Right cardiac atrium (tissue), 5 donors: ENCODE data around the gene PHF2. TPM values are rescaled to one million over a fixed set of nuclear protein-coding genes. Genes with fewer than 3 reads are reported as not detected.

ENCODE experiments used
- ATAC-seq, 2 donors: fragments of 200-7000 bp; cut with Tn5 transposase; one replicate each; pipeline versions ENCODE4 v1.8.0 to v1.9.1; 2020; ENCODE audit warnings: moderate library complexity in 2 of 2, mild to moderate bottlenecking in 1 of 2
- DNase-seq, 3 donors: peaks; one replicate each; pipeline ENCODE4 v3.0.0-alpha.2; 2020
- H3K27ac ChIP-seq: one replicate; pipeline ENCODE4 v1.5.1; 2013; ENCODE audit warnings: mild to moderate bottlenecking, low read length, control low read depth, moderate library complexity
- H3K27me3 ChIP-seq: one replicate; pipeline ENCODE4 v1.6.1; 2013; ENCODE audit not compliant: control insufficient read depth, insufficient read depth
- H3K4me1 ChIP-seq: one replicate; pipeline ENCODE4 v1.6.1; 2013; ENCODE audit warnings: low read length; ENCODE audit not compliant: control insufficient read depth, insufficient read depth
- H3K4me3 ChIP-seq: one replicate; pipeline ENCODE4 v1.5.1; 2013; ENCODE audit warnings: low read length, control low read depth
- H3K9me3 ChIP-seq: one replicate; pipeline ENCODE4 v1.6.1; 2013; ENCODE audit warnings: low read length; ENCODE audit not compliant: control insufficient read depth
- WGBS: extraction: QIAGEN DNeasy Blood & Tissue Kit; methylation state at CpG from one replicate; pipeline ENCODE4 v1.1.7; 2013; 5-methylcytosine and 5-hydroxymethylcytosine counted together
- intact Hi-C, 4 donors: fragments of 100-400 bp; cut with DNase I; formaldehyde crosslinking; loops; one replicate each; pipeline versions ENCODE4 v1.11.0 to v1.14.0; 2022 to 2023
- polyA plus RNA-seq: library from polyadenylated mRNA; stranded (reverse); fragments of 200-250 nt; gene quantifications from one replicate; pipeline ENCODE4 v1.2.3, GENCODE V29; 2013
- total RNA-seq, 4 donors: library from RNA; stranded (reverse); fragmentation: NEBNext Ultra II Directional; extraction: Animal tissue kit (Norgen Biotek cat#: 25700); gene quantifications; one replicate each; pipeline ENCODE4 v1.2.1, GENCODE V29; 2021
- donor health status: healthy with polysubstance abuse.
- donor health status: DM: no; HTN: yes; CAD: no.
- donor health status: DM: no; HTN: no; CAD: no.
- donor health status: DM: no; HTN: yes; CAD: no; lungs with severe emphysema.
- donor health status: DM: yes; HTN: yes; CAD: no.

Gene PHF2
- total and polyA plus RNA-seq, 5 donors, result 28.3 to 32.4 (median 31.4) TPM

DNA sequence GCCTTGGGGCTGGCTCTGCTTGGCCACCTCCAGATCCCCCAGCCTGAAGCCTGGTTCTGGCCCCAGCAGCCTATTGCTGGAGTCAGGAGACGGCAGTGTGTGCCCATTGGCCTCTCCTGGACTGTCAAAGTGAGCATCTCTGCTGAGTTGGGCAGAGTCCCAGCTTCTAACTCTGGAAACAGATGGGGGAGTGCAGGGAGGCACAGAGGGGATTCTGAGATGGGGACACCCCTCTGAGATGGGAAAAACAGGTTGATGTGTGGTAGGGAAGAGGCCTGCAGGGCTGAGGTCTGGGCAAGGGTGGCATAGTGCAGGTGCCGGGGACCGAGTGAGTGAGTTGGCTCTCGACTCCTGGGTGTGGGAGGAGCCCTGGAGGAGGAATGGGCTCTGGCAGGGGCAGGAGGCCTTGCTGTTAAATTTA is 27.5 kb downstream of the PHF2 start:
- ATAC-seq (peak; percentile 39 to 44), DNase-seq (no peak)
- H3K9me3 ChIP-seq, result no peaks in the 10 kb centered on the region
- intact Hi-C loops, result no loop called here
- no peak overlapping the region for H3K27ac ChIP-seq
- H3K4me1 ChIP-seq, result peaks cover 16% of the 10 kb centered on the region
- no peaks in the 10 kb centered on the region for H3K27me3 ChIP-seq
- H3K4me3 ChIP-seq, result no peak overlapping the region
- 68% methylated on average over 4 of the region's 4 CpGs for WGBS

DNA sequence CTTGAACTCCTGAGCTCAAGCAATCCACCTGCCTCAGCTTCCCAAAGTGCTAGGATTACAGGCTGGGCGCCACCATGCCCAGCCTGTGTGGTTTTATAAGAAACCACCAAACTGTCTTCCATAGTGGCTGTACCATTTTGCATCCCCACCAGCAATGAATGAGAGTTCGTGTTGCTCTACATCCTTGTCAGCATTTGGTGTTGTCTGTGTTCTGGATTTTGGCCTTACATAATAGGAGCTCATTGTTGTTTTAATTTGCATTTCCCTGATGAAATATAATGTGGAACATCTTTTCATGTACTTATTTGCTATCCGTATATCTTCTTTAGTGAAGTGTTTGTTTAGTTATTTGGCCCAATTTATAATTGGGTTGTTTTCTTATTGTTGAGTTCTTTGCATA is 29.8 kb downstream of the PHF2 start:
- no peak overlapping the region for H3K4me3 ChIP-seq
- no peaks in the 10 kb centered on the region for H3K27me3 ChIP-seq
- peaks cover 2% of the 10 kb centered on the region for H3K4me1 ChIP-seq
- DNase-seq (no peak), ATAC-seq (no peak)
- intact Hi-C loops, result no loop called here
- no peak overlapping the region for H3K27ac ChIP-seq
- 96% methylated on average over 3 of the region's 3 CpGs for WGBS
- peaks cover 2% of the 10 kb centered on the region for H3K9me3 ChIP-seq

DNA sequence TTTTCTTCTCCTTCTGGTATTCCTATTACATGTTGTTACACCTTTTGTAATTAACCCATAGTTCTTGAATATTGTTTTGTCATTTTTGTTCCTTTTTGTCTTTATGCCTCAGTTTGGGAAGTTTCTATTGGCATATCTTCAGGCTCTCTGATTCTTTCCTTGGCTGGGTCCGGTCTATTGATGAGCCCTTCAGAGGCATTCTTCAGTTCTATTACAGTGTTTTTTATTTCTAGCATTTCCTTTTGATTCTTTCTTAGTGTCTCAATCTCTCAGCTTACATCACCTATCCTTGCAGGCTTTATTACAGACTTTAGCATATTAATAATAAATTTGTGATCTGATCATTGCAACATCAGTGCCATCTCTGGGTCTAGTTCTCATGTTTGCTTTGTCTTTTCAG is 33.8 kb downstream of the PHF2 start:
- Histone ChIP-seq H3K4me1 (peaks cover 2% of the 10 kb centered on the region), H3K4me3 (no peak overlapping the region), H3K9me3 (peaks cover 2% of the 10 kb centered on the region), H3K27me3 (no peaks in the 10 kb centered on the region), H3K27ac (no peak overlapping the region)
- ATAC-seq, result no peak
- WGBS, result 95% methylated on average over 1 of the region's 1 CpG
- no peak for DNase-seq
- intact Hi-C loops, result no loop called here

DNA sequence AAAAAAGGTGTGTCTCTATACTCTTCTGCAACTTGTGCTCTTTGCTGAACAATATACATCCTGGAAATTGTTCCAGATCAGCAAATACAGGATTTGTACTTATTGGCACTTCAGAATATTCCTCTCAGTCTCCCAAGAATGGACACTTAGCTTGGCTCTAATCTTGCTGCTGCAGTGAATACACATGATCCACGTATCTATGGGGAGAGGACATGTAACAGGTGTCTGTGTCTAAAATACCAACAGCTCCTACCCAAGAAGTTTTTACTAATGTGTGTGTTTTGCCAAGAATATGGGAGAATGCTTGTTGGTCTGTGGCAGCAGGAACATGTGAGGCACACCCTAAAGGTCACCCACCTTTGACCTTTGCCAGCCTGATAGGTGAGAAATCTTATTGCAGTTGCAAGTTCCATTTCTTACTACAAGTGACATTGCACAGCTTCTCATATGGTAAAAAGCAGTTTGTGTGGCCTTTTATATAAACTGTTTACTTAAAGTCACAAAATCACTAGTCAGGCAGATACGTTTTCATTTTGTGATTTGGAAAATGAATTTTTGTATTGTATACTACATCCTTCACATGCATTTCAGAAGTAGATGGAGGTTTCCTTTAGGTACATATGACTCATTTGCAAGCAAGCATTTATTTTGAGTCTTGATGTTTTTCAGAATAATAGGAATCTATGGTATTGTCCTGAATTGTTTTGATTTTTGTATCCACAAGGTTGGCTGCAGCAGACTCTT is 35.8 kb downstream of the PHF2 start:
- WGBS, result 73% methylated on average over 2 of the region's 2 CpGs
- intact Hi-C loops, result no loop called here
- H3K27me3 ChIP-seq, result no peaks in the 10 kb centered on the region

DNA sequence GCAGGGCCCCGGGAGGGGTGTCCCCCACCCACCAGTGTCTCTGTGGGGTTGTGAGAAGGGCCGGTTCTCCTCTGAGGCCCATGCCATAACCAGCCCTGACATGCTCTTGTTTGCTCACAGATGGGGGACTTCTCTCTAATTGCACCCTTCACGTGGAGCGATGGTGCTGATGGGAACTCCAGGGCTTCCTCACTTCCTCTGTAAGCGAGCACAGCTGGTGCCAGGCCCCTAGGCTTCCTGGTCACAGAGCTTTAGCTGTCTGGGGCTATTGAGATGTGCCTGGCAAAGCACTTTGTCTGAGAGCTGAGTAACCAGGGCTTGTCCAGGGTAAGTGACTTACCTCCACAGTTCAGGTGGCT is 36.4 kb downstream of the PHF2 start:
- DNase-seq (no peak), ATAC-seq (no peak)
- H3K4me3 ChIP-seq, result no peak overlapping the region
- no peaks in the 10 kb centered on the region for H3K27me3 ChIP-seq
- no peak overlapping the region for H3K27ac ChIP-seq
- H3K9me3 ChIP-seq, result peaks cover 2% of the 10 kb centered on the region
- intact Hi-C loops, result no loop called here
- 64% methylated on average over 5 of the region's 5 CpGs for WGBS
- peaks cover 5% of the 10 kb centered on the region for H3K4me1 ChIP-seq

More for the DNA sequence above, 35.8 kb downstream of the PHF2 start:
- ATAC-seq, result no peak
- Histone ChIP-seq H3K4me1 (peaks cover 5% of the 10 kb centered on the region), H3K27ac (no peak overlapping the region), H3K9me3 (peaks cover 2% of the 10 kb centered on the region), H3K4me3 (no peak overlapping the region)
- DNase-seq, result no peak

DNA sequence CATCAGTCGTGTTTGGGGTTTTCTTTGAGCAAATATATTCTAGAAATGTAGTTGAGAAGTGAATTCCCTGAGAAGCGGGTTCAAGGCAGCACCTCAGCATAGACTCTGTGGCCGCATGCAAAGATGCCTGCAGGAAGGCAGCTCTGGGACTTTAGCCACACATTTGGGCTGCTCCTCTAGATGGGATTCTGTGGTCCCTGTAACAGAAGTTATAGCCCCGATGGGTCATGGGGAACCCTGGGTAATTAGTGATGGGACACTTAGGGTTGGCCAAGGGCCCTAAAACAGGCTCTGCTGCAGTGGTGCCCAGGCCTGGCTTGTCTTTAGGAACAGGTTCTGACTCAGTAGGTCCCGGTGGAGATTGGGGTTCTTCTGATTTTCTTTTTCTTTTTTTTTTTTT is 36.8 kb downstream of the PHF2 start:
- H3K27me3 ChIP-seq, result no peaks in the 10 kb centered on the region

DNA sequence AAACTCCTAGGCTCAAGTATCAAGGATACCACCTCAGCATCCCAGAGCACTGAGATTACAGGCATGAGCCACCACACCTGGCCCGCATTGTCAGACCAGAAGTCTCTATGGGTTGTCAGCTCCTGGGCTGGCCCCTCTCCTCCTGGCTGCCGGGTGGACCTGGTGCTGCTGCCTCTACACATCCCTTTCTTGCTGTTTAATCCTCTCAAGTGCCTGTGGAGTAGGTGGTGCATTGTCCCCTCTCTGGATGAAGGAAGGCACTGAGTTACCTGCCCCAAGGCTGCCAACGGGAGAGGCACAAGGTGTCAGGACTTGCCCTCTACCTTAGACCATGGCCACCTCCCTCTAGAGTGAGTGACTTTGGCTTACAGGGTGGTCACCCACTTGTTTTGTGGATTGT is 37.4 kb downstream of the PHF2 start:
- H3K9me3 ChIP-seq, result peaks cover 2% of the 10 kb centered on the region
- DNase-seq, result peak in 1 of 3 donors; percentile 30
- no peak overlapping the region for H3K27ac ChIP-seq
- H3K4me3 ChIP-seq, result no peak overlapping the region
- ATAC-seq, result peak in 1 of 2 donors; percentile 22
- no peaks in the 10 kb centered on the region for H3K27me3 ChIP-seq
- WGBS, result 92% methylated on average over 3 of the region's 3 CpGs
- peaks cover 5% of the 10 kb centered on the region for H3K4me1 ChIP-seq
- intact Hi-C loops, result no loop called here

More for the DNA sequence above, 36.8 kb downstream of the PHF2 start:
- 95% methylated on average over 5 of the region's 5 CpGs for WGBS
- H3K27ac ChIP-seq, result no peak overlapping the region
- intact Hi-C loops, result no loop called here
- H3K4me1 ChIP-seq, result peaks cover 5% of the 10 kb centered on the region
- peaks cover 2% of the 10 kb centered on the region for H3K9me3 ChIP-seq
- DNase-seq, result no peak
- no peak for ATAC-seq
- H3K4me3 ChIP-seq, result no peak overlapping the region

DNA sequence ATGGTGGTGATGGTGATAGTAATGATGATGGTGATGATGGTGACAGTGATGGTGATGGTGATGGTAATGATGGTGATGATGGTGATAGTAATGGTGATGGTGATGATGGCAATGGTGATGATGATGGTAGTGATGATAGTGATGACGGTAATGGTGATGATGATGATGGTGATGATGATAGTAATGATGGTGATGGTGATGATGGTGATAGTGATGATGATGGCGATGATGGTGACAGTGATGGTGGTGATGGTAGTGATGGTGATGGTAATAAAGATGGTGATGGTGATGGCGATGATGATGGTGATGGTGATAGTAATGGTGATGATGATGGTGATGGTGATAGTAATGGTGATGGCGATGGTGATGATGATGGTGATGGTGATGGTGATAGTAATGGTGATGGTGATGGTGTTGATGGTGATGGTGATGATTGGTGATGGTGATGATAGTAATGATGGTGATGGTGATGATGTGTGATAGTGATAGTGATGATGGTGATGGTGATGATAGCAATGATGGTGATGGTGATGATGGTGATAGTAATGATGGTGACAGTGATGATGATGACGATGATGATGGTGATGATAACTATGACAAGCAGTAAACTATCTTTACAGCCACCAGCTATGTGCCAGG is 38.6 kb downstream of the PHF2 start:
- peaks cover 5% of the 10 kb centered on the region for H3K4me1 ChIP-seq
- no peak overlapping the region for H3K27ac ChIP-seq
- H3K9me3 ChIP-seq, result no peaks in the 10 kb centered on the region
- WGBS, result 85% methylated on average over 5 of the region's 5 CpGs
- intact Hi-C loops, result no loop called here
- ATAC-seq (no peak), DNase-seq (no peak)
- H3K4me3 ChIP-seq, result no peak overlapping the region
- no peaks in the 10 kb centered on the region for H3K27me3 ChIP-seq

DNA sequence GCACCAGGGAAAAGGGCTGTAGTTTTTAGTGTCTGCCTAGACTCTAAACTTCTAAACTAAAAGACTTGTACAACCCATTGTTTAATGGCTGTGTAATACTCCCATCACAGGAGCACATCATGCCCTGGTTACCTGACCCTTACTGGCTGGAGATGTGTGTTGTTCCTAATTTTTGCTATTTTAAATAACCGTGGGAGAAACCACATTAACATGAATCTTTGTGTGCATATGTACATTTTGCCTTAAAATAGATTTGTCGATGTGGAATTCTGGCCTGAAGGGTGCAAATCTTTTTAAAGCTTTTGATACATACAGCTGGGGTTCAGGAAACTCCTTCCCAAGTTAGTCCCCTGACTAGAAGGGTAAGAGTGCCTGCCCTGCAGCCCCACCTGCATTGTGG is 39.7 kb downstream of the PHF2 start:
- no peak overlapping the region for H3K27ac ChIP-seq
- no peak for DNase-seq
- no peaks in the 10 kb centered on the region for H3K9me3 ChIP-seq
- WGBS, result 85% methylated on average over 2 of the region's 2 CpGs
- no peak overlapping the region for H3K4me3 ChIP-seq
- peaks cover 8% of the 10 kb centered on the region for H3K4me1 ChIP-seq
- ATAC-seq, result no peak
- intact Hi-C loops, result no loop called here
- no peaks in the 10 kb centered on the region for H3K27me3 ChIP-seq

DNA sequence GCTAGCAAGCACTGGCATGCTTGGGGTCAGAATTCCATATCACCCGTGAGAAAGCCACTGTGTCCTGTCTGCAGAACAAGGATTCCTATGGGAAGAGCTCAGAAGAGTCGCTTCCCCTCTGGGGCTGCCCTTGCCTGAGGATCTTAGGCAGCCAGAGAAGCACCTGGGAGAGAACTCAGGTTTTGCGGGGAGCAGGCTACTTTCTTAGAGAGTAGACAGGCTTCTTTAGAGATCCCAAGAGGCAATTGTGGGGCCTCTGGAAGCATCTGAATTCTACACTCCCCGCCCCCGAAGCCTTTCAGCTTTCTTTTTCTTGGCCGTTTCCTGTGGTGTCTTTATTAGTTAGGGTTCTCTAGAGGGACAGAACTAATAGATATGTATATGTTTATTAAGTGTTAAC is 40.9 kb downstream of the PHF2 start:
- H3K27me3 ChIP-seq, result no peaks in the 10 kb centered on the region
- H3K4me1 ChIP-seq, result peaks cover 12% of the 10 kb centered on the region
- no peak overlapping the region for H3K27ac ChIP-seq
- no peak overlapping the region for H3K4me3 ChIP-seq
- 55% methylated on average over 6 of the region's 6 CpGs for WGBS
- H3K9me3 ChIP-seq, result no peaks in the 10 kb centered on the region
- no peak for ATAC-seq
- DNase-seq, result no peak
- intact Hi-C loops, result no loop called here

DNA sequence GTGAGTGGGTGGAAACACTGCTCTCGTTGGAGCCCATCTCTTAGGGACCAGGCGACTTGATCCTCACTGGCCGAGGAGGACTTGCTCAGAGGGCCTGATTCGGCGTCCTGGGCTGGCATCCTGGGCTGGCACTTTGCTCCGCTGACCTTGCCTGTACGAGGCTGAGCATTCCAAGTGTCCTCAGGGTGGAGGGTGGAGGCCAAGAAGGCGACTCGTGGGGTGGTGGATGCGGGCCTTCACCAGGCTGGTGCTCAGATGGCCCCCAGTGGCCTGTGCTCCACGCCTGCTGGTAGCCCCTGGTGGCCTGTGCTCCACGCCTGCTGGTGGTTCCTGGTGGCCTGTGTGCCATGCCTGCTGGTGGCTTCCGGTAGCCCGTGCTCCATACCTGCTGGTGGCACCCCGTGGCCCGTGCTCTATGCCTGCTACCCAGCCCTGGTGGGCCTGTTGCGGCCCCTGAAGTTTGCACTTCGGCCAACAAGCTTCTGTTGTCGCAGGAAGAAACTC is 42.9 kb downstream of the PHF2 start:
- Histone ChIP-seq H3K9me3 (no peaks in the 10 kb centered on the region), H3K27ac (no peak overlapping the region), H3K4me1 (peaks cover 13% of the 10 kb centered on the region), H3K4me3 (no peak overlapping the region), H3K27me3 (no peaks in the 10 kb centered on the region)
- WGBS, result 90% methylated on average over 19 of the region's 19 CpGs
- no peak for ATAC-seq
- intact Hi-C loops, result no loop called here
- peak in 1 of 3 donors; percentile 34 for DNase-seq
